GM11168 (cell line): ENCODE data around the gene TAF12.
"Not testable (repeated sequence)": the region's sequence is repeated elsewhere in the genome, so short reads cannot be mapped to it uniquely, and the experiment has no call there.

Experiments
- in situ Hi-C: fragments of 300-500 bp; cut with MboI; formaldehyde crosslinking; loops from one replicate; pipeline ENCODE4 v1.12.0; 2022; ENCODE audit warnings: low sequenced_read_pairs; ENCODE audit not compliant: unreplicated experiment

TAF12 gene

DNA sequence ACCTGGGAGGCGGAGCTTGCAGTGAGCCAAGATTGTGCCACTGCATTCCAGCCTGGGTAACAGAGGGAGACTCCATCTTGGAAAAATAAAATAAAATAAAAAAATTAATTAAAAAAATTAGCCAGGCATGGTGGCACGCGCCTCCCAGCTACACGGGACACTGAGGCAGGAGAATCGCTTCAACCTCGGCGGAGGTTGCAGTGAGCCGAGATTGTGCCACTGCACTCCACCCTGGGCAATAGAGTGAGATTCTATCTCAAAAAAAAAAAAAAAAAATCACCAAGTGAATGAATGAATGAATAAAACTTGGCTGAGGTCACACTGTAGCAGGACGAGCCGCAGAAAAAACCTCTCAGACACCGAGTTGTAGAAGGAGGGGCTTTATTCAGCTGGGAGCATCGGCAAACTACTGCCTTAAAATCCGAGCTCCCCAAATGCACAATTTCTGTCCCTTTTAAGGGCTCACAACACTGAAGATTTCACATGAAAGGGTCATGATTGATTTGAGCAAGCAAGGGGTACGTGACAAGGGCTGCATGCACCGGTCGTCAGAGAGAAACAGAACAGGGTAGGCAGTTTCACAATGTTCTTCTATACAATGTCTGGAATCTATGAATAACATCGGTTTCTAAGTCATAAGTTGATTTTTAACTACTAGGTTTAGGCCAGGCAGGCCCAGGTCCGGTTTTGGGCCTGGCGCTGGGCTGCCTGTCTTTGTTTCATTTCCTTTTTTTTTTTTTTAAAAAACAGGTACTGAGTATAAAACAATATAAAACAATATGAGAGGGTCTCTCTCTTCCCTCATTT is 56.1 kb downstream of the TAF12 start:
- in situ Hi-C loops = not testable (repeated sequence)

DNA sequence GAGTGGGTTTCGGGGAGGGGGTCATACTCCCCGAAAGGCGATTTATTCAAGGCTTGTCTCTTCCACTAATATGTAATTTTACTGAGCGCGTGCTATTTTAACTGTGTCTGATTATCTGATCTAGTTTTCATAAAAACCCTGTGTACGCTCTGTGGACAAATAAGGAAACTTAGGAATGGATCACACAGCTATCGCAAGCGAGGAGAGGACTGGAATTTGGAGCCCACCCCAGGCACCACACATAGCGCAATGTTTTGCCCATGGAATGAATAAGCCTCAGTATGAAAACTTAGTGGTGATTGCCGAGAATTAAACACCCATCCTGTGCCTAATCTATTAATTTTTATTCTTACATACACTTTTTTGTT is 60.6 kb downstream of the TAF12 start:
- in situ Hi-C loops = no loop called here

DNA sequence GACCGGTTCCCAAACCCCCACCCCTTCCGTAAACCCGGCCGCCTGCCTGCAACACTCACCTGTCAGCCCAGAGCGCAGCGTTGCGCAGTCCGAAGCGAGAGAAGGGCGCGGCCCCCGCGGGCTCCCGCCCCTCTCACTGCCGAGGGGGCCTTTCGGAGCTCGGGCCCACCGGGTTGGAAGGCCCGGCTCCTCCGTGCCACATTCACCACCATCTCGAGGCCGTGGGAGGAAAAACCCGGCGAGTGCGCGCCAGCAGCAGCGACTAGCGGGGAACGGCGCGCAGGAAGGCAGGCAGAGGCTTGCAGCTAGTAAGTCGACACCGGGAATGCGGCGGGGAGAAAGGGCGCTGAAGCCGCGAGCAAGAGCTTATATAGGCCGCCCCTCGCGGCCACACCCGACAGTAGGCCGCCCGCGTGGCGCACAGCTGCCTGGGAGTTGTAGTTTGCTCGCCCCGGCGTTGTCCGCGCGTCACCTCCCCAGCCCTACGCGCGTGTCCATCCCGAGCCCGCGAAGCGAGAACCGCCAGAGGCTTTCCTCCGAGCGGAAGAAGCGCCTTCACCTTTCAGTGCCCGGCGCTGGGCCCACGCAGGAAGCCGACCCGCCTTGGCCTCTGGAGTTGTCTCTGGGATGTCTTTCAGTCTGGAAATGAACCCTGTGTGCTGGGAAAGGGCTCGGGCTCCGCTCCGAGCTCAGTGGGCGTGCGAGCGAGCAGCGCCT is 61.2 kb downstream of the TAF12 start:
- in situ Hi-C loops = no loop called here

DNA sequence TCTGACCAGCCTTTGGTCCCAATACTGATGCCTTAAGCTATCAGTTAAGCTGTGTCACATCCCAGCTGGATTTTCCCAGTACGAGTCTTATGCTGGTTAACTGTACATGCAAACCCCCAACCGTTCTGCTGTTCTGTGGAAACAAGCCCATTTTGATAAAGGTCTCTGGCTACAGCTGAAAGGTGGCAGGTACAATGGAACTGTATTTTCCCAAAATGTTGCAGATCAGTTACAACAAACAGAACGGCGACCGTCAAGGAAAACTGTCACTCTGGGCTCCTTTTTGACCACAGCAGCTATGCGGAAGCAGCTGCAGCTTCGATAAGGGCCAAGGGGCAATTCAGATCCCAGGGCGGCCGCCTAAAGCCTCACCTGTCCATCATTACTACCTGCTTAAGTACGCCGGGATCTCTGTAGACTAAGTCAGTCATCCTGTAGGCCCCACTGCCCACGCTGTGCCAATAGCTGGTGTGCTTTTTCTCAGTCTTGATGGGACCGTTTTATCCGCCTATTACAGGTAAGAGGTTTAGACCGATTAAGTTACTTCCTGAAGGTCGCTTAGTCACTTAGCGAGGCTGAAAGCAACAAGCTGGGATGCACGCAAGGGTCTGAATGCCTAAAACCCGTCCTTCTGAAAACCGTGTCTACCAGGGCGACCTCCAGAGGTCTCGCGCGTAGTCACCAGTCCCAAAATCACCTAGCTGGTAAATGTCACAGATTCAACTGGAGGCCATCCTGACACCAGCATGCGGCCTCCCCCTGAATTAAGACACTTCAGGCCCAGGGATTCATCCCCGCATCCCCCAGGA is 61.9 kb downstream of the TAF12 start:
- in situ Hi-C loops = no loop called here

DNA sequence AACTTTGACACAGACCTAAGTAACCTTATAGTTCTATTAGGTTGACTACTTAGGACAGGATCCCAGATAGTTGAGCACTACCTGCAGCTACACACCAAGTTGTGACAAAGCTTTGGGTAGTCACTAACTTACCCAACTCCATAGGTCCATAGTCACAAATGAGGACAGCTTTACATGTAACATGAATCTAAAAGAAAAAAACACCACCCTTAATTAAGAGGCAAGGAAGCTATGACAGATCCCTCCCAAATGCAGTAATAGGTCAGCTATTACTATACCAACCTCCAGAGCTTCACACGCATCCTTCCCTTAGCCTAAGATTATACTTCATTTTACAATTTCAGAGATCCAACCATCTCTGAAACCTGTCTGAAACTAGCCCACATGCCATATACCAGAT is 63.5 kb downstream of the TAF12 start:
- in situ Hi-C loops = no loop called here

DNA sequence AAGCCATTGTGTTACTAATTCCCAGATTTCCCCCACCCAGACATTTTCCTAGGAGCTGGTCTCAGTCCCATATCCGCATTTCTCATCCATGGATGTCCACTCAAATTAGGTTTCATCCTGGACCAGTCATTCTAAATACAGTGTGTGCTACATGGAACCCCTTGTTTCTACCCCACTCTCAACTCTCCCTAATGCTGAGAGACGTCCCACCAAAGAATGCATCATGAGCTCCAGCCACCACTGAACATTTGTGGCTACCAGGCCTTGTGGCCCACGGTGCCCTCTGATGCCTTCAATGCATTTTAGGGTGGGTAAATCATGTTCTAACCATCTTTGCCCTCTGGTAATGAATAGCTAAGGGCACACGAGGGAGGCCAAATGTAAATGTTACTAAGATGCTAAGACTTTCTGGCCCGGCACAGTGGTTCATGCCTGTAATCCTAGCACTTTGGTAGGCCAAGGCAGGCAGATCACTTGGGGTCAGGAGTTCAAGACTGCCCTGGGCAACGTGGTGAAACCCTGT is 64.1 kb downstream of the TAF12 start:
- in situ Hi-C loops = no loop called here

DNA sequence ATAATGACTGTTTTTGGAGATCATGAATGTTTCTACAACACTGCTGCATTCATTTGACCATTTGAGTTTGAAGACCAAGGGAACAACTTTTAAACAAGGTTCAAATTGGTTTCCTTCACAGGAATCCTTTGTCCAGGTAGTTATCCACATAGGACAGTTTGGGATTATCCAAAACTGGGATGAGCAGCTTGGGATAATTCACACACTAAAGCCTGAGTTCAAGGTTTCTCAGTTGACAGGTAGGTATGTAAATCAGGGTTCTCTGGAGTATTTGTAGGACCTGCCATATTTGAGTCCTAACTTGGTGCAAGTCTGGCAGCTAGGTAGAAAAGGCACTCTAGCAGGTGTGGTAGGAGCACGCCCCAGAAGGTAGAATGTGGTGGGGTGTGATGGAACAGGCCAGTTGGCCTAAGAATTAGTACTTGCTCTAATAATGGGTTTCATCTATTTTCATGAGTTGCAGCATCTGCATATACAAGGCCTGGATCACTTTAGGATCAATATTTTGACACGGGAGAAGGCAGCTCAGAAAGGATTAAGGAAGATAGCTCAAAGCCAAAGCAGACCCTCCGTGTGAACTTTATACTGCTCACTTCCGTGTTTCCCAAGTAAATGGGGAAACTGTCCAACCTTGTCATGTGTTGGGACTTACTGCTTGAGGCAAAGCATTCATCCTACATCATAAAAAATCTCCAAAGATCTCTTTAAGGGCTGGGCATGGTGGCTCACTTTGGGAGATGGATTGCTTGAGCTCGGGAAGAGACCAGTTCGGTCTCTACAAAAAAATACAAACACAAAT is 64.9 kb downstream of the TAF12 start:
- in situ Hi-C loops = no loop called here

DNA sequence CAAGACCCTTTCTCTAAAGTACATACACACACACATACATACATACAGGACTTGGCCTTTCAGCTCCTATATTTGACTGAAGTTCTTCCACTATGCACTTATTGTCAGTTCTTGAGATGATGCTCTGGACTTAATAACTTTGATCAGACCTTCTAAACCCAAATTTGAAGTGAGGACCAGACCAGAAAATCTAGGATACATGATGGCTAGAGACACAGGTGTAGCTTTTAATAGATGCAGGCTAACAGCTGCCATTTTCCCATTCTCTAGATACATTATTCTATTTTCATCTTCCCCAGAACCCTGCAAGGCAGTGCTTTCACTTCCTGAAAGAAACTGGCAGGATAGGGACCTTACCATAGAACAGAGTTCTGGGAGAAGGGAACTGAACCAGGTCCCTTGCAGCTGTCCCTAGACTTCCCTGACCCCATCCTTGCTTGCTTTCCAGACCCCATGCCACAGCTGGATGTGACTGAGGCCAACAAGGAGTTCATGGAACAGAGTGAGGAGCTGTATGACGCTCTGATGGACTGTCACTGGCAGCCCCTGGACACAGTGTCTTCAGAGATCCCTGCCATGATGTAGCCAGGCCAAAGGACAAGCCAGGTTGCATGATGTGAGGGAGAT is 65.7 kb downstream of the TAF12 start:
- in situ Hi-C loops = no loop called here

DNA sequence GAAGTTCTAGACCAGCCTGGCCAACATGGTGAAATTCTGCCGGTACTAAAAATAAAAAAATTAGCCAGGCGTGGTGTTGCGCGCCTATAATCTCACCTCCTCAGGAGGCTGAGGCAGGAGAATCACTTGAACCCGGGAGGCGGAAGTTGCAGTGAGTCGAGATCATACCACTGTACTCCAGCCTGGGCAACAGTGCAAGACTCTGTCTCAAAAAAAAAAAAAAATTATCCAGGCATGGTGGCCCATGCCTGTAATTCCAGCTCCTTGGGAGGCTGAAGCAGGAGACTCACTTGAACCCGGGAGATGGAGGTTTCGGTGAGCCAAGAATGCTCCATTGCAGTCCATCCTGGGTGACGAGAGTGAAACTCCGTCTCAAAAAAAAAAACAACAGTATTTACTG is 69.3 kb downstream of the TAF12 start:
- in situ Hi-C loops = no loop called here

DNA sequence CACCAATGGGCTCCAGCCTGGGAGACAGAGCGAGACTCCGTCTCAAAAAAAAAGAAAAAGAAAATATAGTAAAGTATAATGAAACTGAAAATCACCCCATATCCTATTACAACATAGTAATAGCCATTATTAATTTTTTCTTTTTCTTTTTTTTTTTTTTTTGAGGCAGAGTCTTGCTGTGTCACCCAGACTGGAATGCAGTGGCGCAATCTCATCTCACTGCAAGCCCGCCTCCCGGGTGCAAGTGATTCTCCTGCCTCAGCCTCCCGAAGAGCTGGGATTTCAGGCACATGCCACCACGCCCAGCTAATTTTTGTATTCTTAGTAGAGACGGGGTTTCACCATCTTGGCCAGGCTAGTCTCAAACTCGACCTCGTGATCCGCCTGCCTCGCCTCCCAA is 70.0 kb downstream of the TAF12 start:
- in situ Hi-C loops = not testable (repeated sequence)

DNA sequence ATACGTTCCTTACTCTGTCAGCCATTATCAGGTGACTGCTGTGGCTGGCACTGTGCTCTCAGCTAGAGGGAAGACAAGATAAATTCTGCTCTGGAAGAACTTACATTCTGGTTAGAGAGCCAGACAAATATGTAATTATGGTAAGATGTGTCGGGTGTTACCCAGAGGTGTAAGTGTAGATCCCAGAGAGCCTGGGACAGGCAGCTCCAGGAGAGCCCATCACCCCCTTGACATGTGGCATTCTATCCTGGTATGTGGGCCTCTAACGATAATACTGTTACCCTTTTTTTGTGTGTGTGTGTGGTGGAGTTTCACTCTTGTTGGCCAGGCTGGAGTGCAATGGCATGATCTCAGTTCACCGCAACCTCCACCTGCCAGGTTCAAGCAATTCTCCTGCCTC is 71.0 kb downstream of the TAF12 start:
- in situ Hi-C loops = no loop called here

DNA sequence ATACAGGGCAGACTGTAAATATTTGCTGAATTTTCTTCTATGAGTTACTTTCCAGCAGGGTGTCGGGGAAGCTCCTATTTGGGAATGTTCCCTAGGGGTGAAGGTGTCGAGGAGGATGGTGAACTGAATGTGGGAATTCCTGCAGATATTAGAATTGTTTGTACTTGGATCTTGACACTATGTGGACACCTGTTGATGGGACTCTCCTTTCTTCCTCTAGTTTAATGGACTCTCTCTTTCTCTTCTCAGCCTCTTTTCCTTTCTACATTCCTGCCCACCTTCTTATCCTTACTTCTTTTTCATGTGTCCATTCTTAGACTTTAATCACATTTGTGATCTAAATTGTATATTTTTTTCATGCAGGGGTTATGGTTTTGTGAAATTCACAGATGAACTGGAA is 75.9 kb downstream of the TAF12 start:
- in situ Hi-C loops = no loop called here

DNA sequence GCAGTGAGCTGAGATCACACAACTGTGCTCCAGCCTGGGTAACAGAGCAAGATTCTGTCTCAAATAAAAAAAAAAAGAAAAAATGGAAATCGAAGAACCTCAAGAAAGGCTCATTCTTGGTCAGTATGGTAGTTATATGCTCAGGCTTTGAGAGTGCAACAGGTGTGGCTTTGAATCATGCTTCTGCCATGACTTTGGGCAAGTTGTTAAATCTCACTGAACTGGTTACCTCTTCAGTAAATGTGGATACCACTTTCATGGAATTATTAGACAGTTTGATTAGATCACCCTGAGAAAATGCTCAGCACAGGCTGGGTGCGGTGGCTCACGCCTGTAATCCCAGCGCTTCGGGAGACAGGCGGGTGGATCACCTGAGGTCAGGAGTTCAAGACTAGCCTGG is 77.1 kb downstream of the TAF12 start:
- in situ Hi-C loops = no loop called here

DNA sequence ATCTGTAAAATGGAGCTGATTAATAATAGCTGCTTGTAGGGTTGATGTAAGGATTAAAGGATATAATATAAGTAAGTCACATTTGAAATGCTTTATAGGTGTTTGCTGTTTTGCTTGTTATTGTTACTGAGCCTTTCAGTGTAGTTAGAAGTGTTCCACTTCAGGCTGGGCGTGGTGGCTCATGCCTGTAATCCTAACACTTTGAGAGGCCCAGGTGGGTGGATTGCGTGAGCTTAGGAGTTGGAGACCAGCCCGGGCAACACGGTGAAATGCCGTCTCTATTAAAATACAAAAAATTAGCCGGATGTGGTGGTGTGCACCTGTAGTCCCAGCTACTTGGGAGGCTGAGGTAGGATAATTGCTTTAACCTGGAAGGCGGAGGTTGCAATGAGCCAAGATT is 77.8 kb downstream of the TAF12 start:
- in situ Hi-C loops = no loop called here

DNA sequence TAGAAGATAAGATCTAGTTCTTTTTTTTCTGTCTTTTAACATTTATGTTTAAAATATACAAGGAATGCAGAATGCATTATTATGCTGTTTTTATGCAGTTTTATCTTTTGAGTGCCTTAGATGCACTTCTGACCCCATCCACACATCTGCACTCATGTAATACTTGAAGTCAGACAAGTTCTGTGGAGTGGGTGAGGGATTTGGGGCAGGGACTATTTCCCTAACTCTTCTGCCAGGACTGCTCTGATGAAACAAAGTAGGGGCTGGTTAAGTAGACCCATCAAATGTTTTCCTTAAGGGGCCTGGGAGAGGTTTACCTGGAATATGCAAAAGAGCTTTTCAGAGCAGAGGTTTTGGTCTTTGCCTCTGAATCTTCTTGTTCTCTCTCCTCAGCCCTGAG is 78.6 kb downstream of the TAF12 start:
- in situ Hi-C loops = no loop called here

DNA sequence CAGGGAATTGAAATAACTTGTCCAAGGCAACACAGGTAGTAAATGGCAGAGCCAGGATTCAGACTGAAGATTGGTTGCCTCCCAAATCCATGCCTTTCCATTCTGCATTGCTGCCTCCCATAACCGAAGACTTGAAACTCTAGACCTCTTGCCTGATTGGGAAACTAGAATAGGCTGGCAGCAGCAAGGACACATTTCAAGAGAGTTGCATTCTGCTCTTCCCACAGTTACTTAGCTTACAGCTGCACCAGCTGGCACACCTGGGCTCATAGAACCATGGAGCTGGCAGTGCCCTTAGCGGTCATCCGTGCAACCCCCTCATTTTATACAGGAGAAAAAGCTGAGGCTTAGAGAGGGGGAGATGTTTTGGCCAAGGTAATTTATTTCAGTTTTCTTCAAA is 82.0 kb downstream of the TAF12 start:
- in situ Hi-C loops = no loop called here
